HG02943 (cell line): ENCODE data around the gene HOMER2.
"Not testable (repeated sequence)": the region's sequence is repeated elsewhere in the genome, so short reads cannot be mapped to it uniquely, and the experiment has no call there.

ENCODE experiments used
- ATAC-seq: cut with Tn5 transposase; IDR thresholded peaks from one replicate; pipeline ENCODE4 v1.9.1; 2021; ENCODE audit warnings: mild to moderate bottlenecking, low read depth, moderate library complexity; ENCODE audit not compliant: unreplicated experiment

HOMER2 gene

GRCh38 chr15:82903511-82903910 is 49.0 kb downstream of the HOMER2 start:
- ATAC-seq, result no peak

- ATAC-seq, result no peak
Measured at GRCh38 chr15:82901114-82901805, 51.3 kb downstream of the HOMER2 start.

- ATAC-seq, result no peak
Measured at GRCh38 chr15:82900511-82901060, 51.9 kb downstream of the HOMER2 start.

DNA sequence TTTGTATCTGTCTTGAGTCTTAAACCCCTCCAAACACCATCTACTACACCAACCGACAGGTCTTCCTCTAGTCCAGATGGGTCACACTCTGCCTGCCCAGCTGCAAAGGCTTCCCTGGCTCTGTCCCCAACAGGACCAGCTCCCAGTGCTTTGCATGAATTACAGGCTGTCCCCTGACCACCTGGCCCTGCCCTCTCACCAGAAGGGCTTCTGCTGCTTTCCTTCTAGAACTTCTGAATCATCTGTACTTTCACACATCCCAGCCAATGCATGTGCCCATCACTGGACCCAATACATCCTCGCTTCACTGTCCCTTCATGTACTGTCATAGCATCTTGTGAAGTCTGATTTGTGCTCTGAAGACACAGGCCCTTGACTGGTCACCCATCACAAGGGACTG is 53.6 kb downstream of the HOMER2 start:
- ATAC-seq, result no peak

DNA sequence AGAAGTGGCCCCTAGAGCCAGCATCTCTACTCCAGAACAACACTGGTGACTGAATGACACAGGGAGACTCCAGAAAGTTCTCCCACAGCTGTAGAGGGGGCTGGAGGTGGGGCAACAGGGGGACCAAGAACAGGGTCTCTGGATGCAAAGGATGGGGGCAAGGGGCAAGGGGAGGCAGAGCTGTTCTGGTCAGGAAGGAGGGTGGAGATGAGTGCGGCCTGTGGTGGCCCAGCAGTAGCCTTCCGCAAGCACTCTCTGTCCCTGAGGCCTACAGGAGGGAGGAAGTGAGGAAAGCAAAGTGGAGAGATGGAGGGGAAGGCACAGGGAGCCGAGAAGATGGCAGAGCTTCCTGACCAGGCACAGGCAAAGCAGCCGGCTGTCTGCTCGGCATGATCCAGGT is 56.5 kb downstream of the HOMER2 start:
- no peak for ATAC-seq

DNA sequence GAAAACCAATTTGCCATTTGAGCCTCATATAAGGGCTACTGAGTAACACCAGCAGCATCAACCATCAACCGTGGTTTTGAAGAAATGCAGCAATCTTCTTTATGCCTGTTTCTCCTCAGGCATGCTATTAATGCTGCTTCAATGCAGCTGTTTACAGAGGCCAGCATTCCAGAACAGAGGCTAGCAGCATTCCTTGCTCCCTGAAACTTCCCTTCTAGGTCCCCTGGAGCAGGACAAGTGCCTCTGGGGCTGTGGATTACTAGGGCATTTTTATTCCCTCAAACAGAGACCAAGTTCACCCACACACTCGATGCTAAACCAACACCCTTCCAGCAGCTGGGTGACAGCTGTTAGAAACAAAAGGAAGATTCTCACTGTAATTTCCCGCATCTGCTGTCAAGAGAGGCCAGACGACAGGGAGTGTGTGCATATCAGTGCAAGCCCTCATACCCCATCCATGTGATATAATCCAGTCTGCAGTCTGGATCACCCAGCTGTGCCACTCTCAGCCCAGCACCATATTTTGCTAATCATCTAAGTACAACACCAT is 57.5 kb downstream of the HOMER2 start:
- no peak for ATAC-seq

DNA sequence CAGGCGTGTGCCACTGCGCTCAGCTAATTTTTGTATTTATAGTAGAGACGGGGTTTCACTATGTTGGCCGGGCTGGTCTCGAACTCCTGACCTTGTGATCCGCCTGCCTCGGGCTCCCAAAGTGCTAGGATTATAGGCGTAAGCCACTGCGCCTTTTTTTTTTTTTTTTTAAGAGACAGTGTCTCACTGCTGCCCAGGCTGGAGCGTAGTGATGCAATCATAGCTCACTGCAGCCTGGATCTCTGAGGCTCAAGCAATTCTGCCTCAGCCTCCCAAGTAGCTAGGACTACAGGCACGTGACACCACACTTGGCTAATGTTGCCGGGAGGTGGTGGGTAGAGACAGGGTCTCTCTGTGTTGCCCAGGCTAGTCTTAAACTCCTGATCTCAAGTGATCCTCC is 59.0 kb downstream of the HOMER2 start:
- not testable (repeated sequence) for ATAC-seq

DNA sequence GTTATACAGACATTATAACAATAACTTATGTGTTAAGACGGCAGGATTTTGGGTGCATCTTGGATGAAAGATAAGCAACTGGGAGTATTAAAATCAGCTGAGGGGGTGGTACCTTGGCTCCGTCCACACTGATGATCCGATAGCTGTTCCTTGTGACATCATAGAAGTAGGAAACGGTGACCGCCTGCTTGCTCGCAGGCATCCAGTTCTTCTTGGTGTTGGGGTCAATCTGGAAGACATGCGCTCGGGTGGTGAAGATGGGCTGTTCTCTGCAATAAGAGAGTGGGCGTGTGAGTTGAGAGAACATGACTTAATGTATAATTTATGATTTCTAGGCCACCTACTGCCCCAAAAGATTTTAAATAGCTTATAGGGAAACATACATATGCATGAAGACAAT is 59.9 kb downstream of the HOMER2 start:
- ATAC-seq, result no peak

DNA sequence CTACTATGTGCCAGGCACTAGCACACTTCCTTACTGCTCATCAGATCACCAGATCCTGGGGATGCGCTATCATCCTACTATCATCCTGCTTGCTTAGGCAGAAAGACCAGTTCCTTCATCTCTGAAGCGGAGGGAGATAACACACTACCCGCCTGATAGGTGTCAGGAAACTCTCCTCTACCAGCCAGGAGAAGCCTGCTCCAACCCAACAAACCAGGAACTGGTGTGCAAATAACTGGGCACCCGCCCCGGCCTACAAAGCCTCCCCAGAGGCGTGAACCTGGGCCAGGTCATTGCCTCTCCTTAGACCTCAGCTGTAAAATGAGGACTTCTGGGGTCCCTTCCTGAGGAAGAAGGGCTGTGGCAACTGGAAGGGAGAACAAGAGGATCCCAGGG is 61.5 kb downstream of the HOMER2 start:
- no peak for ATAC-seq

GRCh38 chr15:82890338-82890994 is 62.1 kb downstream of the HOMER2 start:
- ATAC-seq, result no peak

- ATAC-seq, result no peak
Measured at GRCh38 chr15:82882273-82882928, 70.1 kb downstream of the HOMER2 start.

GRCh38 chr15:82881747-82882146 is 70.8 kb downstream of the HOMER2 start:
- no peak for ATAC-seq

DNA sequence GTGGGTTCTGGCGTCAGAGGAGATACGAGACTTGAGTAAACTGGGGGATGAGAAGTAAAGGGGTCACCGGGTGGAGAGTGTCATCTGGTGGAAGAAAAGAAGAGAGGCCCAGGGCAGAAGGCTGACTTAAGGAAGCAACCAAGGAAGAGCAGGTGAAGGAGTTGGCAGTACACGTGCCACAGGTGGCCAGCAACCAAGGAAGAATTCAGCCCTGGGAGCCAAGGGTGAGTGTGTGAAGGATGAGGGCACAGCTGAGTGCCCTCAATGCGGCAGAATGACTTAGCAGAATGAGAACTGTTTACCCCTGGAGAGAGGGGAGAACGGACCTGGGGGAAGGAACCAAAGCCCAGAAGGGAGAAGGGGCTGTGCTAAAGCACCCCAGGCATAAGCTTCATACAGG is 71.8 kb downstream of the HOMER2 start:
- ATAC-seq, result no peak

- no peak for ATAC-seq
Measured at GRCh38 chr15:82878325-82878724, 74.2 kb downstream of the HOMER2 start.

GRCh38 chr15:82877825-82878224 is 74.7 kb downstream of the HOMER2 start:
- ATAC-seq, result no peak

DNA sequence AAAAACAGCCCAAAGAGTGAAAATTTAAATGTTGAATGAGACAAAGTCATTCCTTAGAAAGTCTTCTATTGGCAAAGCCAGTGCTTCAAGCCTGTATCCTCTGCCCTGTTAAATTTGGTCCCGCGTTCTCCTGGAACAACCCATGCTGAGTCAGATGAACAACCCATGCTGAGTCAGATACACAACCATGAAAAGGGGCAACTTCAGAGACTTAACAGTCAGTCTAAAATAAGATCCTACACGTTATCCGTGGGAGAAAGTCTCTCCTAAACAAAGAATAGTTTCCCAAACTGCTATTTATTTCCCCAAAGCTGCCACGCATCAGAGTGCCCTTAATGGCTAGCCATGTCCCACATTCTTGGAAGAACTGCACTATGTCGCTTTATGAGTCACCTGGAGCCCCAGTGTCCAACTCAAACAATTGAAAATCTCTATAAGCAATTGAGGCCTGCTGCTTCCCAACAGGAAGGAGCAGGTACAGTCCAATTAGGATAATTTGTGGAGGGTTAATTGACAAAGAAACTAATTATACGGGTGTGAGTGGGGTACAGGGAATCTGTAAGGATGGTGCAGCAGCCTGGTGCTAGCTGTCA is 77.0 kb downstream of the HOMER2 start:
- no peak for ATAC-seq

DNA sequence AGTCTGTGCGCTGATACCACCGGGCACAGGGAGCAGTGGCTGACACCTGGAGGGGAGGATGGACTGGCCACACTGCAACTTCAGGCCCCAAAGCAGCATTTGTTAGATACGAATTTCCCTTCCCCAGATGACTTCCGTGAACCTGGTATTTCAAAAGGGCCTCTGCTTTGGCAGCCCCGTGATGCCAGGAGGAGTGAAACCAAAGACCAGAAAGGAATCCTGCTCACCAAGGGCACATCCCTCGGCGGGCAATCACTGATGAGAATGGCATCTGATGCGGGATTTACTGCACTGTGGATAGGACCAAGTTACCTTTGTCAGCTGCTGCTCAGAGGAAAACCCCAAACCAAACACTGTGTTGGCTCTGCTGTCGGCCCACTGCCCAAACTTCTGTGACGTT is 77.6 kb downstream of the HOMER2 start:
- ATAC-seq, result no peak

GRCh38 chr15:82874267-82874666 is 78.3 kb downstream of the HOMER2 start:
- ATAC-seq, result no peak

DNA sequence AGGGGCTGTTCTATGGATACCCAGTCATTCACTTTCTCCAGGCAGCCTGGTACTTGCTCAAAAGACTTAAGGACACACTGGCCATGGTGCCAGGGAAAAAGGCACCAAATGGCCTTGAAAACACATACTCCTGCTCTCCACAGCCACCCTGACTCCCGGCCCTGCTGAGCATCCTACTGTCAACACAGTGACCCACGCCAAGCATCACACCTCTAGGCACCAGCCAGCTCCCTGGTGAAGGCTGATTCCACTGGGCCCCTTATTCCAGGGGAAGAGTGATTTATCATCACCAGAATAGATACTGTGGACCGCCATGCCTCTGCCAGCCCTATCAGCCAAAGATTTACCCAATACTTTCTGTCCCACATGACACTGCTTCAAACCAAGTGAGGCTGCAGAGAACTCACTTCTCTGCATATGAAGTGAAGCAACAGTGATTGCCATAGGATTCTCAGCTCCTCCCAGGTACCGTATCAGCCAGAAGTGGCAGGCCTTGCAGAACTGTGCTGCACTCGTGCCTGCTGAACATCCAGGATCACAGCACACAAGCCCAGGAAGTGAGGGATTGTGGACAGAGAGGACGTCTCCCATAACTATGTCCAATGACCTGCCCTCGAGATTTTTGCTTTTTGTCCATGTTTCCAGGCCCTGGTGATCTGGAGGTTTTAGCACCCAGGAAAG is 79.4 kb downstream of the HOMER2 start:
- ATAC-seq, result no peak

GRCh38 chr15:82871832-82872484 is 80.6 kb downstream of the HOMER2 start:
- no peak for ATAC-seq
